ENCODE measurements around the gene ZNF80.

GRCh38 chr3:114226313-114226712 lies 11.1 kb downstream of the ZNF80 start:
- TF ChIP-seq CTCF (conservative IDR thresholded peaks at IDR 0.05 in 1 of 2, IDR thresholded peaks at IDR 0.05 in 1 of 2; ENCODE audit: extremely low read depth in 1 of 2, insufficient read depth in 1 of 2, low read depth in 1 of 2, low read length in 2 of 2) (no peak), EZH2 (IDR thresholded peaks at IDR 0.05; ENCODE audit: borderline replicate concordance, low read length) (no peak)
